HG02943 (cell line): ENCODE data around the gene M6PR.

Experiments
- ATAC-seq: cut with Tn5 transposase; IDR thresholded peaks from one replicate; pipeline ENCODE4 v1.9.1; 2021; ENCODE audit warnings: mild to moderate bottlenecking, low read depth, moderate library complexity; ENCODE audit not compliant: unreplicated experiment

The M6PR gene

GRCh38 chr12:8949342-8950220, at the start of gene M6PR:
TSS of gene M6PR (minus strand) at chr12:8949645. CDS start at chr12:8946404, 3,241 bp downstream.
- ATAC-seq, result peak; percentile 87

- peak; percentile 76 for ATAC-seq
Measured at GRCh38 chr12:8996682-8997405, 47.4 kb upstream of the M6PR start.

- no peak for ATAC-seq
Measured at GRCh38 chr12:8995021-8995775, 45.8 kb upstream of the M6PR start.

GRCh38 chr12:8993827-8994226, 44.4 kb upstream of the M6PR start:
- no peak for ATAC-seq

GRCh38 chr12:8991371-8992345, 42.2 kb upstream of the M6PR start:
- ATAC-seq, result no peak

GRCh38 chr12:8989413-8989812, 40.0 kb upstream of the M6PR start, which contains the start of gene KLRG1:
TSS of gene KLRG1 (plus strand) at chr12:8989546. CDS start at chr12:8989636, 90 bp downstream.
- ATAC-seq, result no peak

GRCh38 chr12:8987685-8988084, 38.2 kb upstream of the M6PR start:
- ATAC-seq, result no peak

GRCh38 chr12:8987163-8987562, 37.7 kb upstream of the M6PR start:
- ATAC-seq, result no peak

- ATAC-seq, result no peak
Measured at GRCh38 chr12:8985213-8985754, 35.8 kb upstream of the M6PR start.

GRCh38 chr12:8980137-8980536, 30.7 kb upstream of the M6PR start:
- no peak for ATAC-seq

GRCh38 chr12:8970432-8970831, 21.0 kb upstream of the M6PR start:
- ATAC-seq, result no peak

GRCh38 chr12:8969861-8970411, 20.5 kb upstream of the M6PR start:
- no peak for ATAC-seq

GRCh38 chr12:8968761-8969160, 19.3 kb upstream of the M6PR start:
- ATAC-seq, result no peak

- ATAC-seq, result no peak
Measured at GRCh38 chr12:8960176-8960575, 10.7 kb upstream of the M6PR start.

GRCh38 chr12:8958066-8958465, 8.6 kb upstream of the M6PR start:
- no peak for ATAC-seq

GRCh38 chr12:8957561-8957960, 8.1 kb upstream of the M6PR start:
- ATAC-seq, result no peak

GRCh38 chr12:8956772-8957171, 7.3 kb upstream of the M6PR start:
- no peak for ATAC-seq

GRCh38 chr12:8956073-8956472, 6.6 kb upstream of the M6PR start:
- ATAC-seq, result no peak

GRCh38 chr12:8953773-8954402, 4.4 kb upstream of the M6PR start:
- ATAC-seq, result no peak
